Activated T-helper 17 cell treated with anti-CD3 and anti-CD28 coated beads, Interleukin-2, amount 50 U/mL, for 72 hours (primary cell): Measurements from ENCODE around the gene LCA5. TPM values are rescaled to one million over a fixed set of nuclear protein-coding genes. Genes with fewer than 3 reads are reported as not detected.
A peak's percentile ranks its signal among the peaks of the same experiment; 100 is the strongest.
"Not testable (repeated sequence)": the region's sequence is repeated elsewhere in the genome, so short reads cannot be mapped to it uniquely, and the experiment has no call there.

ENCODE experiments used
- ATAC-seq: fragments of 150-1000 bp; cut with Tn5 transposase; replicated peaks from 2 replicates; pipeline ENCODE4 v1.10.0; 2021; ENCODE audit warnings: mild to moderate bottlenecking, moderate library complexity
- H3K27ac Mint-ChIP-seq: one replicate; pipeline ENCODE4 v1.8.0; 2022; ENCODE audit warnings: mixed read lengths
- H3K27me3 Mint-ChIP-seq: one replicate; pipeline ENCODE4 v1.8.0; 2022; ENCODE audit warnings: mixed read lengths
- H3K36me3 Mint-ChIP-seq: one replicate; pipeline ENCODE4 v1.8.0; 2022; ENCODE audit warnings: low read depth, mild to moderate bottlenecking, mixed read lengths
- H3K4me1 Mint-ChIP-seq: one replicate; pipeline ENCODE4 v1.8.0; 2022; ENCODE audit warnings: mixed read lengths
- H3K4me3 Mint-ChIP-seq: one replicate; pipeline ENCODE4 v1.8.0; 2022; ENCODE audit warnings: mild to moderate bottlenecking, mixed read lengths
- H3K9me3 Mint-ChIP-seq: one replicate; pipeline ENCODE4 v1.8.0; 2022; ENCODE audit warnings: mixed read lengths
- total RNA-seq, 2 donors: library from RNA; stranded (reverse); gene quantifications; one replicate each; pipeline ENCODE4 v1.2.3, GENCODE V29; 2022

LCA5 gene
- total RNA-seq, 2 donors from 2014 or later, result 0.28 to 0.32 TPM

DNA sequence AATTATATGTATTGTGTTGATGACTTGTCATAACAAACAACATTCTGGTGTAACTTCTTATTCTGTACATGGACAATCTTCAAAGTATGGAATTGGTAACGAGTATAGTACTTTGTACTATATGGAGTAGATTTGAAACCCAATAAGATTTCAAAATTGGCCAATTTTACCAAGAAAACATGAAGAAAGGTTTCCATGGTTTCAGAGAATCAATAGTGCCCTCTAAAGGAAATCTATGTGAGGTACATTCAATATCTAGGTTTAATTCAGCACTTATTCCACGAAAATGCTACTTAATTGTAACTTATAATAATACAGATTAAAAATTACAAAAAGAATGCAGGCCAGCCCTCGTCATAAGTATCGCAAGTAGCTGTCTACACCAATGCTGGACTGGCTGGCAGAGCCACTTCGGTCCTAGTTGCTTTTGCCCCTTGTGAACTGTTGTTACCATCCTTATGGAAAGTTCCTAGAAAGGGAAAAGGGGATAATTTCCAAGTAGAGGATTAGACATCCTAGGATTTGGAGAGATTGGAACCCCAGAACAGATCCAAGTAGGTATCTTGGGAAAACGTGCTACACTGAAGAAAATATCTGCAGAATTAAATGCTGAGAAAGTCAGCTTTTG lies 70.9 kb downstream of the LCA5 start:
- no peaks in the 10 kb centered on the region for H3K4me1 Mint-ChIP-seq
- H3K27me3 Mint-ChIP-seq, result peaks cover 25% of the 10 kb centered on the region
- no peaks in the 10 kb centered on the region for H3K36me3 Mint-ChIP-seq
- no peak for ATAC-seq
- H3K4me3 Mint-ChIP-seq, result no peak overlapping the region
- H3K27ac Mint-ChIP-seq, result no peak overlapping the region
- no peaks in the 10 kb centered on the region for H3K9me3 Mint-ChIP-seq

- Mint-ChIP-seq H3K36me3 (no peaks in the 10 kb centered on the region), H3K4me3 (no peak overlapping the region), H3K27ac (no peak overlapping the region), H3K27me3 (peaks cover 28% of the 10 kb centered on the region), H3K9me3 (no peaks in the 10 kb centered on the region), H3K4me1 (no peaks in the 10 kb centered on the region)
- no peak for ATAC-seq
Observed at GRCh38 chr6:79465381-79465780, 71.8 kb downstream of the LCA5 start.

- Mint-ChIP-seq H3K36me3 (no peaks in the 10 kb centered on the region), H3K9me3 (no peaks in the 10 kb centered on the region), H3K4me3 (no peak overlapping the region), H3K4me1 (no peaks in the 10 kb centered on the region), H3K27ac (no peak overlapping the region), H3K27me3 (peaks cover 25% of the 10 kb centered on the region)
- no peak for ATAC-seq
Observed at GRCh38 chr6:79463621-79464050, 73.6 kb downstream of the LCA5 start.

- Mint-ChIP-seq H3K36me3 (no peaks in the 10 kb centered on the region), H3K4me3 (no peak overlapping the region), H3K27me3 (peaks cover 11% of the 10 kb centered on the region), H3K4me1 (no peaks in the 10 kb centered on the region), H3K27ac (no peak overlapping the region), H3K9me3 (no peaks in the 10 kb centered on the region)
- no peak for ATAC-seq
Observed at GRCh38 chr6:79461205-79461604, 76.0 kb downstream of the LCA5 start.

- Mint-ChIP-seq H3K36me3 (no peaks in the 10 kb centered on the region), H3K4me1 (no peaks in the 10 kb centered on the region), H3K27ac (no peak overlapping the region), H3K9me3 (no peaks in the 10 kb centered on the region), H3K27me3 (peaks cover 2% of the 10 kb centered on the region), H3K4me3 (no peak overlapping the region)
- no peak for ATAC-seq
Observed at GRCh38 chr6:79455446-79455845, 81.8 kb downstream of the LCA5 start.

DNA sequence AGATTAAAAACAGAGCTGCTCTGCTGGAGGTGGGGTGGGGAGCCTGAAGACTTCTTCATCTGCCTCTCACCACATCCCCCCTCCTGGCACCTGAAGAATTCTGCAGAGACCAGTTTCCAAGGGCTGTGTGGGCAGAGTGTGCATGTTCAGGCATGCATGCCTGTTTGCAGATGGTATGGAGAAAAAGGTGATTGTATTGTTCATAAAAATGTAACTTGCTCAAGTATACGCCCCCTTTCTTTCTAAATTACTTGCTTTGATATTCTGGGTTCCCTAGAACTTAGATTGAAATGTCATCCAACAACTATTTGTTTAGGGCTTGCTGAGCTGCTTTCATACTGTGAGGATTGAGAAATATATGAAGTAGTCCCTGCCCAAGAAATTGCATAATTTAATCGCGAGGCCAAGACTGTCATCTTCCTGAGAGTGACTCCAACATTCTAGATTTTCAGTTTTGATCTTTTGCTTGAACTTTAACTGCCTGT lies 83.6 kb downstream of the LCA5 start:
- H3K27me3 Mint-ChIP-seq, result no peaks in the 10 kb centered on the region
- no peak overlapping the region for H3K27ac Mint-ChIP-seq
- no peaks in the 10 kb centered on the region for H3K4me1 Mint-ChIP-seq
- H3K36me3 Mint-ChIP-seq, result no peaks in the 10 kb centered on the region
- ATAC-seq, result peak; percentile 26
- H3K4me3 Mint-ChIP-seq, result no peak overlapping the region
- no peaks in the 10 kb centered on the region for H3K9me3 Mint-ChIP-seq

DNA sequence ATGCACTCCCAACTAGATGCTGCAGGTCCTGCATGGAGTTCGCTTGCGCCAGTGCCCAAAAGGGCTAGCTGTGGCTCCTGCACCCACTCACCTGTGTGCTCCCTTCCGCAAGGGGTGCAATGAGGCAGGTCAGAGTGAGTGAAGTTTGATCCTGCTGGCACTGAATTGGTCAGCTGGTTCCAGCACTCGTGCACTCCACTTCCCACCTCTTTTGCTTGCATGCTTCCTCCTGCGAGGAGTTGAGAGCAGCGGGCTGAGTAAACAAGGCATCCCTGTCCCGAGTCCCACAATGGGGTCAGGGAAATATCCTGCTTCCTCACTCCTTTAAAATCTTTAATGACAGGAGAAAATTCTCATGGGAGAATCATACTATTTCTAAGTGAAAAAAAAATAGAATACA lies 86.2 kb downstream of the LCA5 start:
- ATAC-seq, result no peak
- Mint-ChIP-seq H3K9me3 (no peaks in the 10 kb centered on the region), H3K4me3 (no peak overlapping the region), H3K27ac (no peak overlapping the region), H3K4me1 (no peaks in the 10 kb centered on the region), H3K36me3 (no peaks in the 10 kb centered on the region), H3K27me3 (no peaks in the 10 kb centered on the region)

DNA sequence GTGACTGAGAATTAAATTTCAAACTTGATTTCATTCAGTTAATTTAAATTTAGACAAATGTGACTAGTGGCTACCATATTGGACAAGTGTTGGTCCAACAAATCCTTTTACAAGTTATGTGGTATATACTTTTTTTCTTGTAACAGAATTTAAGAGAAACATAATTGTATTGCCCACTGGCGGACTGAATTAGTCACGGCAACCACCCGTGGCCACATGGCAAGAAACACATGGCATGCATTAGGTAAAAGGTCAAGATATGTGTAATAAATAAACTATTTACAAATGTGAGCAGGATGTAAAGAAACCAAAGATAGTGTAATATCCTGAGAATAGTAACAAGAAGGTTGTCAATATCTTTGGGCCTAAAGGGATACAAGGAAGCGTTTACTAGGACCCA lies 91.2 kb downstream of the LCA5 start:
- H3K36me3 Mint-ChIP-seq, result no peaks in the 10 kb centered on the region
- no peaks in the 10 kb centered on the region for H3K4me1 Mint-ChIP-seq
- peaks cover under 1% of the 10 kb centered on the region for H3K27me3 Mint-ChIP-seq
- no peak overlapping the region for H3K4me3 Mint-ChIP-seq
- H3K27ac Mint-ChIP-seq, result no peak overlapping the region
- no peak for ATAC-seq
- no peaks in the 10 kb centered on the region for H3K9me3 Mint-ChIP-seq

GRCh38 chr6:79443876-79444275 lies 93.4 kb downstream of the LCA5 start:
- not testable (repeated sequence) for H3K27ac Mint-ChIP-seq, ATAC-seq, H3K9me3 Mint-ChIP-seq, H3K27me3 Mint-ChIP-seq, H3K36me3 Mint-ChIP-seq, H3K4me1 Mint-ChIP-seq, H3K4me3 Mint-ChIP-seq

- no peak for ATAC-seq
- no peaks in the 10 kb centered on the region for H3K36me3 Mint-ChIP-seq
- H3K4me1 Mint-ChIP-seq, result no peaks in the 10 kb centered on the region
- peaks cover 9% of the 10 kb centered on the region for H3K27me3 Mint-ChIP-seq
- no peak overlapping the region for H3K4me3 Mint-ChIP-seq
- H3K27ac Mint-ChIP-seq, result no peak overlapping the region
- H3K9me3 Mint-ChIP-seq, result no peaks in the 10 kb centered on the region
Observed at GRCh38 chr6:79441192-79441591, 96.0 kb downstream of the LCA5 start.

DNA sequence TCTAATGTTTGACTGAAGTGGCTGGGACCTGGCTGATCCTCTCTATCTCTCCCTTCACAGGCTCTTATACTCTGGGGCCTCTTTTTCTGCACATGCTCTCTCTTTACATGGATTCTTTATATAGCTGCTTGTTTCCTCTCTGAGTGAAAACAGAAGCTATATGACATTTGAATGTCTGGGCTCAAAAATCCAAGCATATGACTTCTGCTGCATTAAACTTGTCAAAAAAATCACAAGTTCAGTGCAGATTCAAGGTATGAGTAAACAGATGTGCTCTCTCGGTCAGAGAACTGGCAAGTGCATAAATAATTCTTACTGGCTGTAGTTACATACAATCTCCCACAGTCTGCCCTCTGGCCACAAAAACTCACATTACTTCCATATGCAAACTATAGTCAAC lies 96.6 kb downstream of the LCA5 start:
- Mint-ChIP-seq H3K27ac (no peak overlapping the region), H3K4me1 (no peaks in the 10 kb centered on the region), H3K27me3 (peaks cover 9% of the 10 kb centered on the region), H3K9me3 (no peaks in the 10 kb centered on the region), H3K36me3 (no peaks in the 10 kb centered on the region), H3K4me3 (no peak overlapping the region)
- no peak for ATAC-seq

DNA sequence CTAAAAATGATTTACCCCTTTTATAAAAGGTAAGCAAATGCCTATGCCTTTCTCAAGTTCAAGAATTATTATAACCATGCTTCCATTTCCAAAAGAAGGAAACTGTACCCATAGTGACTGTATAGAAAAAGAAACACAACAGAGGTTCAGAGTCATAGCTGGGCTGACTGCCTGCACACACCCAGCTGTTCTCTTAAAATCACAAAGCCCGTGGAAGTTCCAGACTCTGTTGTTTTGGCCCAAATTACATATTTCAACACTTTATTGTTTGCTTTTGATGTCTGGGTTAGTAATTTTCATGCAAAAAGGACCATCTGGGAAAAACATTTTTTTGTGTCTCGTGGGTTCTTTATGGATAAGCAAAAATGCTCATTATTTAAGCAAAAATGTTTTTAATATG lies 99.2 kb downstream of the LCA5 start:
- Mint-ChIP-seq H3K27ac (no peak overlapping the region), H3K4me3 (no peak overlapping the region), H3K27me3 (peaks cover 9% of the 10 kb centered on the region), H3K4me1 (no peaks in the 10 kb centered on the region), H3K36me3 (no peaks in the 10 kb centered on the region), H3K9me3 (no peaks in the 10 kb centered on the region)
- no peak for ATAC-seq

GRCh38 chr6:79436241-79436640 lies 101.0 kb downstream of the LCA5 start:
- Mint-ChIP-seq H3K27me3 (peaks cover 9% of the 10 kb centered on the region), H3K36me3 (no peaks in the 10 kb centered on the region), H3K27ac (no peak overlapping the region), H3K4me3 (no peak overlapping the region), H3K9me3 (no peaks in the 10 kb centered on the region), H3K4me1 (no peaks in the 10 kb centered on the region)
- no peak for ATAC-seq

GRCh38 chr6:79435746-79436145 lies 101.5 kb downstream of the LCA5 start:
- Mint-ChIP-seq H3K27ac (no peak overlapping the region), H3K36me3 (no peaks in the 10 kb centered on the region), H3K4me3 (no peak overlapping the region), H3K4me1 (no peaks in the 10 kb centered on the region), H3K27me3 (peaks cover 8% of the 10 kb centered on the region), H3K9me3 (no peaks in the 10 kb centered on the region)
- no peak for ATAC-seq
